ENCODE measurements around the gene ADRM1.

GRCh38 chr20:62265365-62265764 is 37.4 kb upstream of the ADRM1 start:
- TF ChIP-seq CEBPB (IDR thresholded peaks at IDR 0.05) (no peak), MAX (IDR thresholded peaks at IDR 0.05) (no peak)
